D721Med (cell line): Measurements from ENCODE around the gene PDE8A.
"Not testable (repeated sequence)": the region's sequence is repeated elsewhere in the genome, so short reads cannot be mapped to it uniquely, and the experiment has no call there.

Source experiments
- DNase-seq: peaks from one replicate; pipeline ENCODE4 v3.0.0; 2011; ENCODE audit warnings: low spot score; ENCODE audit not compliant: insufficient read length
- FAIRE-seq: peaks from 2 replicates; lab custom pipeline; 2011; peaks lifted over from hg19 to GRCh38; lab: Jason Lieb, UNC
- CTCF ChIP-seq: IDR thresholded peaks from 2 replicates; pipeline ENCODE4 v1.5.1; 2012; ENCODE audit warnings: mild to moderate bottlenecking, control low read depth; ENCODE audit not compliant: insufficient read depth; ENCODE audit errors: missing control alignments

The PDE8A gene

GRCh38 chr15:85174521-85174920 lies 192.9 kb downstream of the PDE8A start:
- FAIRE-seq, result no peak
- no peak for DNase-seq
- no peak for TF ChIP-seq CTCF

- DNase-seq, FAIRE-seq: not testable (repeated sequence)
Observed at GRCh38 chr15:85177042-85177515, 195.4 kb downstream of the PDE8A start.

- no peak for DNase-seq
- TF ChIP-seq CTCF, result no peak
- FAIRE-seq, result no peak
Observed at GRCh38 chr15:85178308-85178707, 196.7 kb downstream of the PDE8A start.

- FAIRE-seq (no peak), DNase-seq (no peak)
- TF ChIP-seq CTCF, result no peak
Observed at GRCh38 chr15:85179700-85180099, 198.0 kb downstream of the PDE8A start.

- not testable (repeated sequence) for DNase-seq, FAIRE-seq
Observed at GRCh38 chr15:85185350-85185749, 203.7 kb downstream of the PDE8A start.

GRCh38 chr15:85188171-85188577 lies 206.5 kb downstream of the PDE8A start:
- not testable (repeated sequence) for FAIRE-seq, DNase-seq
